ENCODE results near the gene FBF1.
"Not testable (repeated sequence)": the region's sequence is repeated elsewhere in the genome, so short reads cannot be mapped to it uniquely, and the experiment has no call there.

Gene FBF1

GRCh38 chr17:75873587-75874322 is 67.1 kb downstream of the FBF1 start:
- DNase-seq: no peak

- no peak for DNase-seq
Observed at GRCh38 chr17:75872434-75873351, 68.1 kb downstream of the FBF1 start.

- not testable (repeated sequence) for DNase-seq
Observed at GRCh38 chr17:75870228-75870627, 70.6 kb downstream of the FBF1 start.

- DNase-seq: no peak
Observed at GRCh38 chr17:75869282-75870141, 71.3 kb downstream of the FBF1 start.

GRCh38 chr17:75868730-75869281 is 72.0 kb downstream of the FBF1 start:
- DNase-seq: not testable (repeated sequence)

- not testable (repeated sequence) for DNase-seq
Observed at GRCh38 chr17:75865404-75866188, 75.2 kb downstream of the FBF1 start.

GRCh38 chr17:75864887-75865286 is 76.0 kb downstream of the FBF1 start:
- DNase-seq: not testable (repeated sequence)

GRCh38 chr17:75864448-75864871 is 76.4 kb downstream of the FBF1 start:
- no peak for DNase-seq

GRCh38 chr17:75861927-75862317 is 78.9 kb downstream of the FBF1 start:
- no peak for DNase-seq

Measured in NCI-H2081 treated with DMSO at 0.1 percent for 48 hours (cell line).